H7 (cell line): ENCODE measurements around the gene NAA20. TPM values are rescaled to one million over a fixed set of nuclear protein-coding genes. Genes with fewer than 3 reads are reported as not detected.

Experiments
- DNase-seq: peaks from one replicate; pipeline ENCODE4 v3.0.0; 2012
- H3K27me3 ChIP-seq: 2 replicates; pipeline ENCODE4 v1.6.0; 2011; ENCODE audit warnings: mild to moderate bottlenecking, low read length; ENCODE audit not compliant: control insufficient read depth, insufficient read depth
- H3K36me3 ChIP-seq: replicated peaks from 2 replicates; pipeline ENCODE4 v1.5.1; 2011; ENCODE audit warnings: low read length; ENCODE audit not compliant: control insufficient read depth, insufficient read depth
- H3K4me3 ChIP-seq: 2 replicates; pipeline ENCODE4 v1.5.1; 2011; ENCODE audit warnings: low read depth, mild to moderate bottlenecking, control low read depth, low read length, moderate library complexity; ENCODE audit not compliant: insufficient read depth
- total RNA-seq: library from RNA; depleted of rRNA; stranded (reverse); fragments of >200 nt; shearing (Covaris generic); gene quantifications from 2 replicates; pipeline ENCODE4 v1.2.3, GENCODE V29; 2014; rRNA removed

The NAA20 gene
- total RNA-seq, 1 experiment from 2014 or later: 28.8 TPM

GRCh38 chr20:20063941-20064702 lies 47.0 kb downstream of the NAA20 start:
- H3K36me3 ChIP-seq: no peaks in the 10 kb centered on the region
- H3K27me3 ChIP-seq: no peaks in the 10 kb centered on the region
- no peak for DNase-seq
- H3K4me3 ChIP-seq: no peak overlapping the region

DNA sequence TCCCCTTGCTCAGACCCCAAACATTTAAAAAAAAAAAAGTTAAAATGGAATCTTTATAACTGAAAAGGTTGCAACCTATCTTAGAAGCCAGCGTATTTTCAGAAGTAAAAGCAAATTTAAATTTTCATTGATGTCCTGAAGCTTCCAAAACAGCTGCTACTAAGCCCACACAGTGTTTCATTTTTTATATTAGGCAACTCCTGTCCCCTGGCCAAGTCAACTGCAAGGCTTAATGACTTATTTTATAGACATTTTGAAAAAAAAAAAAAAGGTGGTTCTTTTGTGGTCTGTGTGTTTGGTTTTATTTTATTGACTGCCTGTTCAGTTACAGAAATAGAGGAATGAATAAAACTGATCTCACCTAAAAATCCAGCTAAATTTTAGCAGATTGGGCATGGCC lies 48.2 kb downstream of the NAA20 start:
- no peaks in the 10 kb centered on the region for H3K36me3 ChIP-seq
- no peak overlapping the region for H3K4me3 ChIP-seq
- H3K27me3 ChIP-seq: no peaks in the 10 kb centered on the region
- DNase-seq: no peak

DNA sequence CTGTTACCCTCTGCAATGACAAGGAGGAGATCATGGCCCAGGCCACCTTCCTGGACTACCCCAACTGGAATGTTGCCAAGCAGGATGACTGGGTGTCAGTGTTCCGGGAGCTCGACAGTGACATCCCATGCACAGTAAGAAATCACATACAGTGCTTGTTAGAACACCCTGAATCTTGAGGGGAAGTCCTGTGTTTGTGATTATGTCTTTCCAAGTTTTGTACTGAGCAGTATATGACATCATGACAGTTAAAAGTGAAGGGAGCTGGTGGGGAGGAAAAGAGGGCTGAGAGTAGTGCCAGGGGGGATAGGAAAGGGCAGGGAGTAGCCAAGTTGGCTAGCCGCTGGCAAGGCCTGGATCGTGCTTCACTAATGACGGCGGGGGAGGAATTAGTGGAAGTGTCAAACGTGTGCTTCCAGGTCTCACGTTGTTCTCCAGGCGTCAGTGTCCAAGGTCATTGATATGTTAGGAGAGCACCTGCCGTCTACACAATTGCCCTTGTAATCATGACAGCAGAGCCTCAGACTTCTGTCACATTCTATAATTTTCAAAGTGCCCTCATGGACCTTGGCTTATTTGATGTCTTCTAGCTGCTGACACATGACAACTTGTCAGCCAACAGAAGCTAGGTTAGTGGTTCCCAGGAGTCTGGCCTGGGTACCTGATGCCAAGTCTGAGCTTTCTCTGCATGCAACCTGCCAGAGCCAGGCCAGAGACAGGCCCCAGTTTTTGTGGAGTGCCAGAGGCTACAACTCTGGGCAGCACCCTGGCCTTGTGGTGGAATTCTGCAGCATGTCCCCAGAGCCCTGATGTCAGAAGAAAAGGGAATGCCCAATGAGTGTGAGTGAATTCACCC lies 53.9 kb downstream of the NAA20 start:
- H3K4me3 ChIP-seq: no peak overlapping the region
- no peaks in the 10 kb centered on the region for H3K36me3 ChIP-seq
- no peaks in the 10 kb centered on the region for H3K27me3 ChIP-seq
- no peak for DNase-seq

DNA sequence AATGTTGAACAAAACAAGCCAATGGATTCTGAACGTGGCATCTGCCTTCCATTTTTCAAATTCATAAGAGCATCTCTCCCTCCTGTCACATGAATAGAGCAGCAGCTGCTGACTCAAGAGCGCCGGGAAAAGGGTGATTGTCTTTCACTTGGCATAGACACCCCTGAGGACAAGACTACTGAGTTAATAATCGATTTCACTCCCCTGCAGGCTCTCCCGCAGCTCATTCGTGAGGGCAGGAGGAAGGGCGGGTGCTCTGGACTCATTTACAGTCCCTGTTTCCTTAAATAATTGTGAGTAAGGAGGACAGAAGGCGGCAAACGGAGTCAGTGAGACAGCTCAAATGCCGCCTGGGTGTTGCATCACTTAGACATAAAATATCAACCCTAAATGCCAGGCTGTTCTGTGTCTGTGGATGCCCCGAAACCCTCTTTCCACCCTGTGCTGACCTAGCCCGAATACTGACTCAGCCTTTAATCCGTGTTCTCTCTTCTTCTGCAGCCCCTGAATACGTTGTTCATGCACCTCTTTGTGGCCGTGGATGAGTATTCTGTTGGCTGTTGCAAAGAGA lies 56.7 kb downstream of the NAA20 start:
- no peaks in the 10 kb centered on the region for H3K27me3 ChIP-seq
- DNase-seq: no peak
- H3K4me3 ChIP-seq: no peak overlapping the region
- H3K36me3 ChIP-seq: no peaks in the 10 kb centered on the region

GRCh38 chr20:20075032-20075431 lies 57.9 kb downstream of the NAA20 start:
- DNase-seq: no peak
- Histone ChIP-seq H3K27me3 (no peaks in the 10 kb centered on the region), H3K36me3 (no peaks in the 10 kb centered on the region), H3K4me3 (no peak overlapping the region)

DNA sequence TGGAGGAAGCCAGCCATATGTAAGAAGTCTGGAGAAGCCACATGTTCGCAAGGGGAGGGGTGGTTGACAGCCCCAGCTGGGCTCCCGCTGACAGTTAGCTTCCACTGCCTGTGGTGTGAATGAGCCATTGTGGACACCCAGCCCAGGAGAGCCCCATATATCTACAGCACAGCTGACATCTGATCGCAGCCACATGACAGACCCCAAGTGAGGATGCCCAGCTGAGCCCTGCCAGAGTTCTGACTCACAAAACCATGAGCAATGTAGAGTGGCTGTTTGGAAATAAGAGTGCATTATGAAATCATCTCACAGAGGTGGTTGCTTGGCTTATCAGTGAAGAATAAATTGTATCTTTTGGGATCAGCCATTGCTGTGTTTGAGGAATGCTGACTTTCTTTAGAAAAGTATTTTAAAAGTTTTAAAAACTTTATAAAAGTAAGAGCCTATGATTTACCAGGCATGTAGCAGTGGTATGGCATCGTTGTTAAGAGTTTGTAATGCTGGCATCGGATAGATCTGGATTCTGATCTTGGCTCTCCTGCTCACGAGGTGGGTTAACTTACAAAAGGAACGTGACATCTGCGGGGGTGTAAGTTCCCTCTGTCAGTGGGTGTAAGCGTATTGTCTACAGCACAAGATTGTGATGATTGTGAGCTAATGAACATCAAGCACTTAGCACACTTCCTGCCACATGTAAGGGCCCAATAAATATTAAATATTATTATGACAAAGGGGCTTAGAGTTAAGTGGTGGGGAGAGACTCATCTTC lies 59.3 kb downstream of the NAA20 start:
- no peak for DNase-seq
- Histone ChIP-seq H3K4me3 (no peak overlapping the region), H3K36me3 (no peaks in the 10 kb centered on the region), H3K27me3 (no peaks in the 10 kb centered on the region)

- Histone ChIP-seq H3K4me3 (no peak overlapping the region), H3K27me3 (peaks cover 2% of the 10 kb centered on the region; the same call in 1 of the 2 replicates), H3K36me3 (no peaks in the 10 kb centered on the region)
- DNase-seq: no peak
Measured at GRCh38 chr20:20078041-20078440, 60.9 kb downstream of the NAA20 start.

- Histone ChIP-seq H3K27me3 (peaks cover 2% of the 10 kb centered on the region; the same call in 1 of the 2 replicates), H3K4me3 (no peak overlapping the region), H3K36me3 (no peaks in the 10 kb centered on the region)
- DNase-seq: no peak
Measured at GRCh38 chr20:20079102-20079784, 62.1 kb downstream of the NAA20 start.

Other genes with a start within 250 kb of the NAA20 start
- 17.1 and 23.0 TPM in 2 replicates for gene CRNKL1, start 35.1 kb downstream of the NAA20 start, total RNA-seq
- gene CFAP61, start 35.2 kb downstream of the NAA20 start, total RNA-seq: 0.15 and 0.35 TPM in 2 replicates